ENCODE results near the gene SVOP.

GRCh38 chr12:109014984-109015765 lies 5.7 kb downstream of the SVOP start:
- TF ChIP-seq EZH2phosphoT487 (IDR thresholded peaks at IDR 0.05; ENCODE audit: insufficient read depth, low read depth), result no peak
- no peak for TF ChIP-seq EZH2 (IDR thresholded peaks at IDR 0.05; ENCODE audit: insufficient read depth, poor library complexity, severe bottlenecking)
